Hepatocyte (in vitro differentiated cells): ENCODE data around the gene THOC2.
"Not testable (repeated sequence)": the region's sequence is repeated elsewhere in the genome, so short reads cannot be mapped to it uniquely, and the experiment has no call there.

Experiments used
- EZH2 ChIP-seq: fragments of 200-600 bp; sonication (generic); IDR thresholded peaks from 2 replicates; pipeline ENCODE4 v1.6.1; 2016; ENCODE audit warnings: antibody characterized with exemption, mild to moderate bottlenecking, borderline replicate concordance
- TF ChIP-seq, protein P1 (sequence below): fragments of 200-600 bp; sonication (generic); IDR thresholded peaks from 2 replicates; pipeline ENCODE4 v1.5.1; 2016; ENCODE audit warnings: antibody characterized with exemption, mild to moderate bottlenecking; ENCODE audit not compliant: poor library complexity

DNA sequence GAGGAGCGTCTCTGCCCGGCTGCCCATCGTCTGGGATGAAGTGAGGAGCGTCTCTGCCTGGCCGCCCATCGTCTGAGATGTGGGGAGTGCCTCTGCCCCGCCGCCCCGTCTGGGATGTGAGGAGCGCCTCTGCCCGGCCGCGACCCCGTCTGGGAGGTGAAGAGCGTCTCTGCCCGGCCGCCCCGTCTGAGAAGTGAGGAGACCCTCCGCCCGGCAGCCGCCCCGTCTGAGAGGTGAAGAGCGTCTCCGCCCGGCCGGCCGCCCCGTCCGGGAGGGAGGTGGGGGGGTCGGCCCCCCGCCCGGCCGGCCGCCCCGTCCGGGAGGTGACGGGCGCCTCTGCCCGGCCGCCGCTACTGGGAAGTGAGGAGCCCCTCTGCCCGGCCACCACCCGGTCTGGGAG is 1.2 kb upstream of the THOC2 start:
- TF ChIP-seq, protein P1, sequence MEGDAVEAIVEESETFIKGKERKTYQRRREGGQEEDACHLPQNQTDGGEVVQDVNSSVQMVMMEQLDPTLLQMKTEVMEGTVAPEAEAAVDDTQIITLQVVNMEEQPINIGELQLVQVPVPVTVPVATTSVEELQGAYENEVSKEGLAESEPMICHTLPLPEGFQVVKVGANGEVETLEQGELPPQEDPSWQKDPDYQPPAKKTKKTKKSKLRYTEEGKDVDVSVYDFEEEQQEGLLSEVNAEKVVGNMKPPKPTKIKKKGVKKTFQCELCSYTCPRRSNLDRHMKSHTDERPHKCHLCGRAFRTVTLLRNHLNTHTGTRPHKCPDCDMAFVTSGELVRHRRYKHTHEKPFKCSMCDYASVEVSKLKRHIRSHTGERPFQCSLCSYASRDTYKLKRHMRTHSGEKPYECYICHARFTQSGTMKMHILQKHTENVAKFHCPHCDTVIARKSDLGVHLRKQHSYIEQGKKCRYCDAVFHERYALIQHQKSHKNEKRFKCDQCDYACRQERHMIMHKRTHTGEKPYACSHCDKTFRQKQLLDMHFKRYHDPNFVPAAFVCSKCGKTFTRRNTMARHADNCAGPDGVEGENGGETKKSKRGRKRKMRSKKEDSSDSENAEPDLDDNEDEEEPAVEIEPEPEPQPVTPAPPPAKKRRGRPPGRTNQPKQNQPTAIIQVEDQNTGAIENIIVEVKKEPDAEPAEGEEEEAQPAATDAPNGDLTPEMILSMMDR, result not testable (repeated sequence)
- TF ChIP-seq EZH2, result not testable (repeated sequence)
